Measurements from ENCODE around the gene BCAM.
A peak's percentile ranks its signal among the peaks of the same experiment; 100 is the strongest.

BCAM gene

DNA sequence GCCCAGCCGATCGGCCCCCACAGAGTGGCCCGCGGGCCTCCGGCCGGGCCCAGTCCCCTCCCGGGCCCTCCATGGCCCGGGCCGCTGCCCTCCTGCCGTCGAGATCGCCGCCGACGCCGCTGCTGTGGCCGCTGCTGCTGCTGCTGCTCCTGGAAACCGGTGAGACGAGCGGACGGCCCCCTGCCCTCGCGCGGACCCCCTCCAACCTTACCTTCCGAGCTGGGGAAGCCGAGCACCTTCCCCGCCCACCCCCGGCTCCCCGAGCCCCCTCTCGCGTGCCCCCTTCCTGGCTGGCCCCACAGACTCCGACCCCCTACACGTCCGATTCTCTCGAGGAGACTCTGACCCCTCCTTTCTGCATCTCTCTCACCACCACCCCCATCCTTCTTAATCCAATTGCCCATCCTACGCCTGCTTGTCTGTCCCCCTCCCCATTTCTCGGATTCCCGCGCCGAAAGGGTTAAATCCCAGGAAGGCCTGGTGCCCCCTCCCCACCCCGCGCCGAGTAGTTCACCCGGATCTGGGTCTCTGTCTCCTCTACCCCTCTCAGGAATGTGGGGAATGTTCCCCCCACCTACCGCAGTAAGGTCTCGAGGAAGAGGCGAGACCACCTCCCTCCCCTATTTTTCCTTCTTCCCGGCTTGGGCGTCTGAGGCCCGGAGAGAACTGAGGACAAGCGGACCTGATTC is 37.7 kb downstream of the BCAM start:
- no peak for DNase-seq

DNA sequence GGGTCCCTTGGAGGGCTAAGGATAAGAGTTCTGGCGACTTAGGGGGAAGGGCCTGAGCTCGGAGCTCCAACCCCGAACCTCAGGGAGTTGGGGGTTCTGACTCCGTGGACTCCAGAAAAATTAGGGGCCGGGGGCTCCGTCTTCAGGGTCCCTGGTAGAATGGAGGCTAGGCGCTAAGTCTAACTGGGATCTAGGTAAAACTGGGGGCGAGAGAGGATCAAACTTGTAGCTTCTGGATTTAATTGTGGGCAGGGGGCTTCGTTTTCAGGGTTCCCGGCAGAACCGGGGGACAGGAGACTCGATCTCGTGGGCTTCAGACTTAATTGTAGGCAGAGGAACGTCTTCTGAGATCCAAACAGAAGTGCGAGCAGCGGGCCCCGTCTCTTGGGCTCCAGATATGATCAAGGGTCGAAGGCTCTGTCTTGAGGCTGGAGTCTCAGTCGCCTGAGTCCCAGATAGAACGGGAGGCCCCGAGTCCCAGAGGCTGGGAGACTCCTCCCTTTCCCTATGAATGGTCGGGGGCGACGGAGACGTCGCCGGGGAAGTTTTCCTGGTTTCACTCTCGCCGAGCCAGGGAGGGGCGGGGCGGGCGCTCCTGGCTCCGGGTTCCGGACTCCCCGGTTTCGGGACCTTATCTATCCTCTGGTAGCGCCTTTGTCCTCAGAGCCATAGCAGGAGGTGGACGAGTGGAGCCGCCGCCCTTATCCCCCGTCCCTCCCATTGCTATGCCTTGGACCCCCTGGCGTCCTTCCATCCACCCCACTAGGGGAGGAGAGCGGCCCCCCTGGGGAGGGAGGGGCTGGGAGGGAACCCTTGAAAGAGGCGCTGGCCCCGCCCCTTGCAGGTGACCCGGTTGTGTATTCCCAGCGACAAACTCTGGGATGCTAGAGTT is 38.5 kb downstream of the BCAM start:
- H3K36me3 ChIP-seq, result peaks cover 0 to 9% (median 0%) of the 10 kb centered on the region in 3 donors
- H3K27ac ChIP-seq, result peak overlapping the region; percentile 91 to 93
- peak; percentile 80 to 89 for DNase-seq
- peak overlapping the region; percentile 90 to 94 for H3K4me3 ChIP-seq
- H3K4me1 ChIP-seq, result peaks cover 0 to 52% (median 33%) of the 10 kb centered on the region in 4 donors
- H3K27me3 ChIP-seq, result no peaks in the 10 kb centered on the region
- no peak for TF ChIP-seq CTCF (IDR thresholded peaks at IDR 0.05)
- H3K9me3 ChIP-seq, result no peaks in the 10 kb centered on the region
- intact Hi-C loops (cut with DNase I; ENCODE audit: low total_unique reads), result no loop called here

More for the DNA sequence above, 37.7 kb downstream of the BCAM start:
- Histone ChIP-seq H3K9me3 (no peaks in the 10 kb centered on the region), H3K36me3 (peaks cover 0 to 5% (median 0%) of the 10 kb centered on the region in 3 donors), H3K27ac (peak overlapping the region; percentile 91 to 93), H3K4me3 (peak overlapping the region; percentile 90 to 94), H3K27me3 (no peaks in the 10 kb centered on the region), H3K4me1 (peaks cover 0 to 49% (median 33%) of the 10 kb centered on the region in 4 donors)
- no peak for TF ChIP-seq CTCF (IDR thresholded peaks at IDR 0.05)
- intact Hi-C loops (cut with DNase I; ENCODE audit: low total_unique reads), result no loop called here

DNA sequence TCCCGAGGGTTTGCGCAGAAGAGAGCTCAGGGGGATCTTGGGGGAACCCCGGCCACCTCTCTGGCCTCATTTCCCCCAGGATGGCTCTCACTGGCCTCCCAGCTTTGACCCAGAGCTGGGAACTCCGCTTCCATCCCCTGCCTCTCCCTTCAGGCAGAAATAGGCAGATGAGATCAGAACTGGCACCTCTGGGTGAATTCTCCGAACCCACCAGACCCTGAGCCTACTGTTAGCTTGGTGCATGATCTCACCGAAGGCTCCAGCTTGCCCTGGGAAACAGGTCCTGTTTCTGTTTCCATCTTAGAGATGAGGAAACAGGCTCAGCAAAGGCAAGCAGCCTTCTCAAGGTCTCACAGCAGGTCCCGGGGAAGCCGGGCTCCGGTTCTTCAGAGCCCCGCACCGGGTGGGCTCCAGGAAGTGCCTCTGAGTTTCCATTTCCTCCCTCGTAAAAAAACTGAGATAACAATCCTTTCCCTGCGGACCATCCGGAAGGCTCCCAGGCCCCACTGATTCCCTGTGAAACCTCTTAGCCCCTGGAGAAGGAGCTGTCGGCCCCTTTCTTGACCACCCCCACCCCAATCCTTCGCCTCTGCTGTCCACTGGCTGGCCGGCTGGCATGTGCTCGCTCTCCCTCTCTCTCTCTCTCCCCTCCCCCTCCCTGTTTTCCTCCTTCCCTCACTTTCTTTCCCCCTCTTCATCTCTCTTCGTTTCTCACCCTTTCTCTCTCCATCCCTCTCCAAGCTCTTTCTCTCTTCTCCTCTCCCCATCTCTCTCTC is 39.3 kb downstream of the BCAM start:
- Histone ChIP-seq H3K4me1 (peaks cover 0 to 52% (median 33%) of the 10 kb centered on the region in 4 donors), H3K36me3 (peaks cover 0 to 13% (median 0%) of the 10 kb centered on the region in 3 donors), H3K4me3 (peak overlapping the region; percentile 90 to 94), H3K27me3 (no peaks in the 10 kb centered on the region), H3K27ac (peak overlapping the region; percentile 91 to 93), H3K9me3 (no peaks in the 10 kb centered on the region)
- no peak for TF ChIP-seq CTCF (IDR thresholded peaks at IDR 0.05)
- peak in 1 of 2 donors; percentile 33 for DNase-seq
- intact Hi-C loops (cut with DNase I; ENCODE audit: low total_unique reads), result no loop called here

DNA sequence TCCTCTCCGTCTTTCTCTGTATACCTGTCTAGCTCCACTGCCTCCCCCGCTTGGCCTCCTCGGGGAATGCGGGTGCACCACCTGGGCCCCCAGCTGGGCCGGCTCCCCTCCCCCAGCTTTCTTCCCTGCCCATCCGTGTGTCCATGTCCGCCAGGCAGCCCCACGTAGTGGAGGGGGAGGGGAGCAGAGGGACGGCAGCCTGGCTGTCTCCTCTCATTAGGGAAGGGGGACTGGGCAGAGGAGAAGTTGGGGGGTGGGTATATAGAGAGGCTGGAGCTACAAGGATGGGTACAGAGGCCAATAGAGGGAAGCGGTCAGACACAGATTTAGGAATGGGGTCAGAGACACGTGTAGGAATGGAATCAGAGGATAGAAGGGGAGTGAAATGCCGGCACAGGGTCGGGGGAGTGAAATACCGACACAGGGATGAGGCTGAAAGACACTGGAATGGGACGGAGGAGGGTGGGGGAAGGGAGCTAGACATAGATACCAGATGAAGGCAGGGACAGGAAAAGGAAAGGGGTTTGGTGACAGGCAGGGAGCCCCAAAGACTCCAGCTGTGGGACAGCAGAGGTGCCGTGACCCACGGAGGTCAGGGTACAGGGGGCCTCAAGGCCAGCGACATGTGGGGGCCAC is 40.0 kb downstream of the BCAM start:
- Histone ChIP-seq H3K4me1 (peaks cover 0 to 52% (median 33%) of the 10 kb centered on the region in 4 donors), H3K27ac (peak overlapping the region; percentile 91 to 93), H3K4me3 (peak overlapping the region; percentile 90 to 94), H3K27me3 (no peaks in the 10 kb centered on the region), H3K9me3 (no peaks in the 10 kb centered on the region), H3K36me3 (peaks cover 0 to 16% (median 0%) of the 10 kb centered on the region in 3 donors)
- no peak for DNase-seq
- intact Hi-C loops (cut with DNase I; ENCODE audit: low total_unique reads), result no loop called here
- TF ChIP-seq CTCF (IDR thresholded peaks at IDR 0.05), result no peak

DNA sequence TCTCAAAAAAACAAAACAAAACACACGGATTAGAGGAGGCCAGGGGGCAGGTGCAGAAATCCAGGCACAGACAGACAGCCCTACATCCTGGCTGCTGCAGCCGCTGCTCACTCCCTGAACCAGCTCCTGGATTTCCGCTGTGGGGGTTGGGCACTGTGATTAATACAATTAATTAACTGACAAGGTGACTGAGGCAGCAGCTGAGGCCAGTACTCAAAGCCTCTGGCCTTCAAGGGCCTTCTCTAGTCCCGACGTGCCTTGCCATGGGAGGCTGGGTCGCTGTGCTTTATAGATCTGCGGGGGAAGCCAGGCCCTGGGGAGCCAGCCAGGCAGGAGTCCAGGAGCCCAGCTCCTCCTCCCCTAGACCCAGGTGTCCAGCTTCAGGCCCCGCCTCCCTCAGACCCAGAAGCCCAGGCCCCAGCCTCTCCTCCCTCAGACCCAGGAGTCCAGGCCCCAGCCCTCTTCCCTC is 41.8 kb downstream of the BCAM start:
- Histone ChIP-seq H3K4me1 (peaks cover 0 to 39% (median 22%) of the 10 kb centered on the region in 4 donors), H3K4me3 (no peak overlapping the region), H3K27ac (no peak overlapping the region), H3K27me3 (no peaks in the 10 kb centered on the region), H3K36me3 (peaks cover 0 to 16% (median 0%) of the 10 kb centered on the region in 3 donors), H3K9me3 (no peaks in the 10 kb centered on the region)
- no peak for TF ChIP-seq CTCF (IDR thresholded peaks at IDR 0.05)
- intact Hi-C loops (cut with DNase I; ENCODE audit: low total_unique reads), result no loop called here
- DNase-seq, result no peak
